HEK293 (cell line): ENCODE measurements around the gene EVI5L.

ENCODE experiments used
- CTCF ChIA-PET: fragments of 350-600 bp; formaldehyde crosslinking; extraction: SDS; loops from one replicate; lab custom pipeline; 2021; ENCODE audit warnings: antibody characterized with exemption; lab: Yijun Ruan, JAX
- POLR2A ChIA-PET: fragments of 300-600 bp; formaldehyde crosslinking; extraction: SDS; loops from one replicate; lab custom pipeline; 2020; ENCODE audit warnings: antibody characterized with exemption, inconsistent platforms; lab: Yijun Ruan, JAX
- H3K27ac ChIP-seq: fragments of 200-500 bp; sonication (Bioruptor generic); 2 replicates; pipeline ENCODE4 v1.5.1; 2014; ENCODE audit warnings: low read depth, low read length, control low read depth, inconsistent platforms; ENCODE audit errors: extremely low read depth
- H3K36me3 ChIP-seq, 2 experiments: fragments of 200-500 bp in 1 of 2; sonication (Bioruptor generic) in 1 of 2; 1 replicate in 1 of 2; 2 replicates in 1 of 2; pipeline ENCODE4 v1.5.1; 2014 to 2017; ENCODE audit warnings: inconsistent platforms in 2 of 2, low read length in 2 of 2; ENCODE audit not compliant: control insufficient read depth in 2 of 2, insufficient read depth in 1 of 2
- H3K4me1 ChIP-seq: fragments of 200-500 bp; sonication (Bioruptor generic); 2 replicates; pipeline ENCODE4 v1.5.1; 2014; ENCODE audit warnings: mild to moderate bottlenecking, low read length, inconsistent platforms; ENCODE audit not compliant: control insufficient read depth, insufficient read depth
- H3K4me3 ChIP-seq: 2 replicates; pipeline ENCODE4 v1.5.1; 2011; ENCODE audit warnings: low read depth, mild to moderate bottlenecking, control low read depth, low read length, moderate library complexity
- H3K9me3 ChIP-seq: fragments of 200-500 bp; sonication (Bioruptor generic); 2 replicates; pipeline ENCODE4 v1.5.1; 2014; ENCODE audit warnings: low read depth, low read length, inconsistent platforms; ENCODE audit not compliant: control insufficient read depth, insufficient read depth
- GLIS1 ChIP-seq: fragments of 450-650 bp; formaldehyde crosslinking; IDR thresholded peaks from 2 replicates; pipeline ENCODE4 v1.5.1; 2016; ENCODE audit warnings: missing biosample characterization, missing genetic modification characterization
- HOXA7 ChIP-seq: sonication (generic); formaldehyde crosslinking; IDR thresholded peaks from 2 replicates; pipeline ENCODE4 v1.8.1; 2022; ENCODE audit warnings: missing genetic modification reagents, borderline replicate concordance
- HOXD13 ChIP-seq: sonication (generic); formaldehyde crosslinking; IDR thresholded peaks from 2 replicates; pipeline ENCODE4 v1.8.0; 2022; ENCODE audit warnings: missing genetic modification reagents, borderline replicate concordance
- KLF17 ChIP-seq: fragments of 450-650 bp; formaldehyde crosslinking; IDR thresholded peaks from 2 replicates; pipeline ENCODE4 v1.5.1; 2016; ENCODE audit warnings: missing biosample characterization, missing genetic modification characterization
- KLF8 ChIP-seq: fragments of 450-650 bp; formaldehyde crosslinking; IDR thresholded peaks from 2 replicates; pipeline ENCODE4 v1.5.1; 2016; ENCODE audit warnings: missing biosample characterization, missing genetic modification characterization
- KLF9 ChIP-seq: fragments of 450-650 bp; formaldehyde crosslinking; IDR thresholded peaks from 2 replicates; pipeline ENCODE4 v1.5.1; 2016; ENCODE audit warnings: missing biosample characterization, missing genetic modification characterization, low read depth
- MZF1 ChIP-seq: fragments of 450-650 bp; formaldehyde crosslinking; IDR thresholded peaks from 2 replicates; pipeline ENCODE4 v1.5.1; 2017; ENCODE audit warnings: missing biosample characterization, missing genetic modification characterization, borderline replicate concordance
- TSHZ1 ChIP-seq: fragments of 450-650 bp; formaldehyde crosslinking; IDR thresholded peaks from 2 replicates; pipeline ENCODE4 v1.5.1; 2016; ENCODE audit warnings: missing biosample characterization, missing genetic modification characterization, borderline replicate concordance
- ZFHX2 ChIP-seq: fragments of 450-650 bp; formaldehyde crosslinking; conservative IDR thresholded peaks from 2 replicates; pipeline ENCODE4 v1.5.1; 2016; ENCODE audit warnings: missing biosample characterization, missing genetic modification characterization
- ZFP41 ChIP-seq: fragments of 450-650 bp; formaldehyde crosslinking; IDR thresholded peaks from 2 replicates; pipeline ENCODE4 v1.5.1; 2016; ENCODE audit warnings: missing biosample characterization, missing genetic modification characterization, borderline replicate concordance
- ZNF10 ChIP-seq: fragments of 450-650 bp; formaldehyde crosslinking; IDR thresholded peaks from 2 replicates; pipeline ENCODE4 v1.5.1; 2017; ENCODE audit warnings: missing biosample characterization, missing genetic modification characterization
- ZNF302 ChIP-seq: fragments of 450-650 bp; formaldehyde crosslinking; IDR thresholded peaks from 2 replicates; pipeline ENCODE4 v1.5.1; 2016; ENCODE audit warnings: missing biosample characterization, missing genetic modification characterization, low read depth
- ZNF335 ChIP-seq: fragments of 450-650 bp; formaldehyde crosslinking; conservative IDR thresholded peaks from 2 replicates; pipeline ENCODE4 v1.5.1; 2016; ENCODE audit warnings: missing biosample characterization, missing genetic modification characterization
- ZNF354C ChIP-seq: fragments of 450-650 bp; formaldehyde crosslinking; IDR thresholded peaks from 2 replicates; pipeline ENCODE4 v1.5.1; 2016; ENCODE audit warnings: missing biosample characterization, missing genetic modification characterization, low read depth, borderline replicate concordance
- ZNF366 ChIP-seq: fragments of 450-650 bp; formaldehyde crosslinking; conservative IDR thresholded peaks from 2 replicates; pipeline ENCODE4 v1.5.1; 2016; ENCODE audit warnings: missing biosample characterization, missing genetic modification characterization
- ZNF391 ChIP-seq: fragments of 450-650 bp; formaldehyde crosslinking; IDR thresholded peaks from 2 replicates; pipeline ENCODE4 v1.5.1; 2016; ENCODE audit warnings: low read depth, missing biosample characterization, missing genetic modification characterization, borderline replicate concordance
- ZNF530 ChIP-seq: fragments of 450-650 bp; formaldehyde crosslinking; IDR thresholded peaks from 2 replicates; pipeline ENCODE4 v1.5.1; 2016; ENCODE audit warnings: low read depth, missing biosample characterization, missing genetic modification characterization
- ZNF561 ChIP-seq: fragments of 450-650 bp; IDR thresholded peaks from 2 replicates; pipeline ENCODE4 v1.5.1; 2018; ENCODE audit warnings: missing biosample characterization, missing genetic modification characterization, borderline replicate concordance
- ZNF707 ChIP-seq: fragments of 450-650 bp; formaldehyde crosslinking; IDR thresholded peaks from 2 replicates; pipeline ENCODE4 v1.5.1; 2016; ENCODE audit warnings: missing biosample characterization, missing genetic modification characterization
- ZNF777 ChIP-seq: fragments of 450-650 bp; formaldehyde crosslinking; IDR thresholded peaks from 2 replicates; pipeline ENCODE4 v1.5.1; 2017; ENCODE audit warnings: missing biosample characterization, missing genetic modification characterization, borderline replicate concordance
- ZNF837 ChIP-seq: fragments of 450-650 bp; formaldehyde crosslinking; IDR thresholded peaks from 2 replicates; pipeline ENCODE4 v1.5.1; 2016; ENCODE audit warnings: missing biosample characterization, missing genetic modification characterization
- ZSCAN18 ChIP-seq: fragments of 450-650 bp; formaldehyde crosslinking; IDR thresholded peaks from 2 replicates; pipeline ENCODE4 v1.5.1; 2016; ENCODE audit warnings: missing biosample characterization, missing genetic modification characterization
- ZSCAN4 ChIP-seq: fragments of 450-650 bp; formaldehyde crosslinking; IDR thresholded peaks from 2 replicates; pipeline ENCODE4 v1.5.1; 2017; ENCODE audit warnings: missing biosample characterization, missing genetic modification characterization
- TF ChIP-seq, protein P1 (sequence below): fragments of 450-650 bp; formaldehyde crosslinking; conservative IDR thresholded peaks from 2 replicates; pipeline ENCODE4 v1.5.1; 2016; ENCODE audit warnings: low read depth, missing biosample characterization, missing genetic modification characterization

EVI5L gene

GRCh38 chr19:7849631-7849999, 19.6 kb downstream of the EVI5L start (continued):
- TF ChIP-seq ZSCAN18: no peak
- TF ChIP-seq KLF8: no peak
- TF ChIP-seq ZNF10 (tag by site-specific recombination): no peak
- TF ChIP-seq ZNF302 (tag by site-specific recombination): no peak
- no peak for TF ChIP-seq ZSCAN4 (tag by site-specific recombination)
- TF ChIP-seq ZNF707 (tag by site-specific recombination): no peak
- TF ChIP-seq ZNF561 (tag by site-specific recombination): no peak
- no peak for TF ChIP-seq TSHZ1 (tag by site-specific recombination)
- TF ChIP-seq HOXA7 (CRISPR knock-in tag): no peak
- no peak for TF ChIP-seq ZFP41 (tag by site-specific recombination)
- TF ChIP-seq ZNF777 (tag by site-specific recombination): no peak
- TF ChIP-seq HOXD13: no peak

- ChIA-PET POLR2A (no interaction called here), CTCF (interaction anchor here (0.6 to 1.3 kb wide), 2 partner anchors 19 to 51 kb away, joined by 4 read pairs; no protein-coding TSS in a partner anchor)
- Histone ChIP-seq H3K4me1 (no peaks in the 10 kb centered on the region; the same call in 1 of the 2 replicates), H3K36me3 (no peaks in the 10 kb centered on the region), H3K27ac (no peak overlapping the region), H3K9me3 (no peaks in the 10 kb centered on the region), H3K4me3 (no peak overlapping the region)
- no peak for TF ChIP-seq ZNF366 (tag by site-specific recombination)
- no peak for TF ChIP-seq ZNF530
- no peak for TF ChIP-seq ZNF391 (tag by site-specific recombination)
- no peak for TF ChIP-seq MZF1
- TF ChIP-seq ZSCAN4 (tag by site-specific recombination): peak; percentile 74
- TF ChIP-seq KLF17 (tag by site-specific recombination): peak; percentile 91
- no peak for TF ChIP-seq KLF9 (tag by site-specific recombination)
- peak; percentile 75 for TF ChIP-seq GLIS1 (tag by site-specific recombination)
- peak; percentile 71 for TF ChIP-seq ZFHX2 (tag by site-specific recombination)
- TF ChIP-seq, protein P1, sequence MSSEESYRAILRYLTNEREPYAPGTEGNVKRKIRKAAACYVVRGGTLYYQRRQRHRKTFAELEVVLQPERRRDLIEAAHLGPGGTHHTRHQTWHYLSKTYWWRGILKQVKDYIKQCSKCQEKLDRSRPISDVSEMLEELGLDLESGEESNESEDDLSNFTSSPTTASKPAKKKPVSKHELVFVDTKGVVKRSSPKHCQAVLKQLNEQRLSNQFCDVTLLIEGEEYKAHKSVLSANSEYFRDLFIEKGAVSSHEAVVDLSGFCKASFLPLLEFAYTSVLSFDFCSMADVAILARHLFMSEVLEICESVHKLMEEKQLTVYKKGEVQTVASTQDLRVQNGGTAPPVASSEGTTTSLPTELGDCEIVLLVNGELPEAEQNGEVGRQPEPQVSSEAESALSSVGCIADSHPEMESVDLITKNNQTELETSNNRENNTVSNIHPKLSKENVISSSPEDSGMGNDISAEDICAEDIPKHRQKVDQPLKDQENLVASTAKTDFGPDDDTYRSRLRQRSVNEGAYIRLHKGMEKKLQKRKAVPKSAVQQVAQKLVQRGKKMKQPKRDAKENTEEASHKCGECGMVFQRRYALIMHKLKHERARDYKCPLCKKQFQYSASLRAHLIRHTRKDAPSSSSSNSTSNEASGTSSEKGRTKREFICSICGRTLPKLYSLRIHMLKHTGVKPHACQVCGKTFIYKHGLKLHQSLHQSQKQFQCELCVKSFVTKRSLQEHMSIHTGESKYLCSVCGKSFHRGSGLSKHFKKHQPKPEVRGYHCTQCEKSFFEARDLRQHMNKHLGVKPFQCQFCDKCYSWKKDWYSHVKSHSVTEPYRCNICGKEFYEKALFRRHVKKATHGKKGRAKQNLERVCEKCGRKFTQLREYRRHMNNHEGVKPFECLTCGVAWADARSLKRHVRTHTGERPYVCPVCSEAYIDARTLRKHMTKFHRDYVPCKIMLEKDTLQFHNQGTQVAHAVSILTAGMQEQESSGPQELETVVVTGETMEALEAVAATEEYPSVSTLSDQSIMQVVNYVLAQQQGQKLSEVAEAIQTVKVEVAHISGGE (tag by site-specific recombination): no peak
- 0 out of 2 replicates have a peak, but pooled peaks have one; percentile 23 for TF ChIP-seq ZNF335 (tag by site-specific recombination)
- TF ChIP-seq ZNF837 (tag by site-specific recombination): no peak
- TF ChIP-seq ZNF354C (tag by site-specific recombination): no peak
Measured at GRCh38 chr19:7850000-7850813, 20.2 kb downstream of the EVI5L start.
